Neutrophil (primary cell): ENCODE results near the gene LAT.

Source experiments
- H3K27ac ChIP-seq: fragments of 200-600 bp; sonication (generic); 2 replicates; pipeline ENCODE4 v1.5.1; 2016; ENCODE audit warnings: mild to moderate bottlenecking, moderate library complexity
- H3K27me3 ChIP-seq: fragments of 200-600 bp; sonication (generic); 2 replicates; pipeline ENCODE4 v1.6.0; 2016; ENCODE audit warnings: mild to moderate bottlenecking
- H3K36me3 ChIP-seq: fragments of 200-600 bp; sonication (generic); 2 replicates; pipeline ENCODE4 v1.5.1; 2017
- H3K4me1 ChIP-seq, 2 experiments: fragments of 200-600 bp in 1 of 2; sonication (generic) in 1 of 2; 1 replicate in 1 of 2; 2 replicates in 1 of 2; pipeline versions ENCODE4 v1.5.1 to v1.6.1; 2013 to 2016; ENCODE audit warnings: low read depth in 1 of 2, low read length in 1 of 2, mild to moderate bottlenecking in 1 of 2, moderate library complexity in 1 of 2; ENCODE audit not compliant: control insufficient read depth in 1 of 2, insufficient read depth in 1 of 2
- H3K4me3 ChIP-seq, 2 experiments: fragments of 200-600 bp in 1 of 2; sonication (generic) in 1 of 2; 1 replicate in 1 of 2; 2 replicates in 1 of 2; pipeline ENCODE4 v1.5.1; 2013 to 2016; ENCODE audit warnings: low read depth in 1 of 2, low read length in 1 of 2, mild to moderate bottlenecking in 1 of 2, moderate library complexity in 1 of 2
- H3K9me3 ChIP-seq: fragments of 200-600 bp; sonication (generic); 2 replicates; pipeline ENCODE4 v1.5.1; 2016
- CTCF ChIP-seq: fragments of 200-600 bp; sonication (generic); IDR thresholded peaks from 2 replicates; pipeline ENCODE4 v1.5.1; 2016; ENCODE audit warnings: antibody characterized with exemption

Gene LAT

GRCh38 chr16:28980929-28981328 lies 3.9 kb upstream of the LAT start:
- Histone ChIP-seq H3K36me3 (peaks cover 10% of the 10 kb centered on the region), H3K9me3 (no peaks in the 10 kb centered on the region), H3K4me3 (no peak overlapping the region), H3K27me3 (no peaks in the 10 kb centered on the region), H3K4me1 (peaks cover 45 to 49% of the 10 kb centered on the region in 2 experiments), H3K27ac (no peak overlapping the region)
- TF ChIP-seq CTCF, result no peak

DNA sequence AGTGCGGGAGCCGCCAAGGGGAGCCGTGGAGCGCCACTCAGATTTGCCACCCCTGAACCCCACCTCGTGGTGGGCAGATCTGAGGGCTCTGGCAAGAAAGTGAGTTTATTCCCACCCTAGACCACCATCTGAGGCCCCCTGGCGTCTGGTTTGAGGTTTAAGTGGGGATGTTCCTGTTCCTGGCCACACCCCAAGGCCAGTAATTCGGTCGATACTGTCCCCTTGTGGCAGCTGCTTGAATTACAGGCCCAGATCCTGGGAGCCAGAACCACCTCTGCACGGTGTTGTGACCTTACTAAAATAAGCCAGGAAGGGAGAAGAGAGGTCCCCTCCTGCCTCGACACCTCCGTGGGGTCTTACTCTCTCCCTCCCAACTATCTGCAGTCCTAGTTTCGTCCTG lies 3.3 kb upstream of the LAT start:
- Histone ChIP-seq H3K4me1 (peaks cover 39 to 43% of the 10 kb centered on the region in 2 experiments), H3K27ac (no peak overlapping the region), H3K27me3 (no peaks in the 10 kb centered on the region), H3K9me3 (no peaks in the 10 kb centered on the region), H3K4me3 (no peak overlapping the region), H3K36me3 (peaks cover 10% of the 10 kb centered on the region)
- peak; percentile 32 for TF ChIP-seq CTCF

DNA sequence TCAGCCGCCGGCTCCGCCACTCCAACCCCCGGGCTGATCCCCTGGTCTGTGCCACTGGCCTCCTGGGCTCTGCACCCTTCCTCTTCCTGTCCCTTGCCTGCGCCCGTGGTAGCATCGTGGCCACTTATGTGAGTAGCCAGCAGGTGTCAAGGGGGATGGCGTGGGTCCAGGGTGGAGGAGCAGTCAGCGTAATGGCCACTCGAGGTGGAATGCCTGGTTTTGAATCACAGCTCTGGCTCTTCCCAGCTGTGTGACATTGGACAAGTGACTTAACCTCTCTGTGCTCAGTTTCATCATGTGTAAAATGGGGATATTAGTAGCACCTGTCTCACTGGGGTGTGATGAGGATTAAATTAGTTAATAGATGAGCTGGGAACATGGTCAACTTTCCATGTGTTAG lies 2.4 kb upstream of the LAT start:
- no peaks in the 10 kb centered on the region for H3K9me3 ChIP-seq
- no peaks in the 10 kb centered on the region for H3K27me3 ChIP-seq
- H3K36me3 ChIP-seq, result peaks cover 10% of the 10 kb centered on the region
- no peak overlapping the region for H3K4me3 ChIP-seq
- no peak for TF ChIP-seq CTCF
- no peak overlapping the region for H3K27ac ChIP-seq
- H3K4me1 ChIP-seq, result peaks cover 30 to 36% of the 10 kb centered on the region in 2 experiments

DNA sequence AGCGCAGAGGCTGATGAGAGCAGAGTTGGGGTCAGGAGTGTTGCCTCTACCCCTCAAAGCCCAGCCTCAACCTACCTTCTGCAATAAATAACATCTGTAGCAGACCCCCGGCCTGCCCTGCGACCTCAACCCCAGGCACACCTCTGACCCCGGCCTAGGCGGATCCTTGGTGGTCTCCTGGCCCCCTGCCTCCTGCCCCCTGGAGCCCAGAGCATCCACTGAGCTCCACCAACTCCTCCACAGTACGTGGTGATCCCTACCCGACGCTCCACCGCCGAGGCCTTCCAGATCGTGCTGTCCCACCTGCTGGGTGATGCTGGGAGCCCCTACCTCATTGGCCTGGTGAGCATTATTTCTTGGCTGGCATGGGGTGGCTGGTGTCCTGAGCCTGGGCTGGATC lies 1.9 kb upstream of the LAT start:
- TF ChIP-seq CTCF, result no peak
- no peaks in the 10 kb centered on the region for H3K27me3 ChIP-seq
- no peak overlapping the region for H3K27ac ChIP-seq
- H3K36me3 ChIP-seq, result peaks cover 10% of the 10 kb centered on the region
- peaks cover 25 to 31% of the 10 kb centered on the region in 2 experiments for H3K4me1 ChIP-seq
- no peak overlapping the region for H3K4me3 ChIP-seq
- no peaks in the 10 kb centered on the region for H3K9me3 ChIP-seq

GRCh38 chr16:28983644-28984043 lies 1.2 kb upstream of the LAT start:
- Histone ChIP-seq H3K4me1 (peaks cover 18 to 24% of the 10 kb centered on the region in 2 experiments), H3K27me3 (no peaks in the 10 kb centered on the region), H3K36me3 (peaks cover 10% of the 10 kb centered on the region), H3K27ac (no peak overlapping the region), H3K9me3 (no peaks in the 10 kb centered on the region), H3K4me3 (no peak overlapping the region)
- TF ChIP-seq CTCF, result no peak

- H3K4me1 ChIP-seq, result peaks cover 15 to 19% of the 10 kb centered on the region in 2 experiments
- peak overlapping the region in 1 of 2 experiments; percentile 62 for H3K4me3 ChIP-seq
- no peak for TF ChIP-seq CTCF
- no peaks in the 10 kb centered on the region for H3K9me3 ChIP-seq
- H3K36me3 ChIP-seq, result peaks cover 10% of the 10 kb centered on the region
- H3K27me3 ChIP-seq, result no peaks in the 10 kb centered on the region
- no peak overlapping the region for H3K27ac ChIP-seq
Observed at GRCh38 chr16:28984091-28984490, 761 bp upstream of the LAT start.
